Vagina (tissue), 2 donors: Measurements from ENCODE around the gene ADNP. TPM values are rescaled to one million over a fixed set of nuclear protein-coding genes. Genes with fewer than 3 reads are reported as not detected.

ENCODE experiments used
- DNase-seq, 2 donors: peaks; one replicate each; pipeline ENCODE4 v3.0.0-alpha.2; 2017; ENCODE audit errors: extremely low spot score in 2 of 2
- H3K27ac ChIP-seq: fragments of 200-600 bp; sonication (generic); one replicate; pipeline ENCODE4 v1.5.1; 2019
- H3K27me3 ChIP-seq: fragments of 200-600 bp; sonication (generic); one replicate; pipeline ENCODE4 v1.5.1; 2019
- H3K36me3 ChIP-seq, 2 donors: fragments of 200-600 bp; sonication (generic); one replicate each; pipeline ENCODE4 v1.5.1; 2017 to 2019
- H3K4me1 ChIP-seq: fragments of 200-600 bp; sonication (generic); one replicate; pipeline ENCODE4 v1.5.1; 2019
- H3K4me3 ChIP-seq, 2 donors: fragments of 200-600 bp; sonication (generic); 1 replicate in 1 of 2; 2 replicates in 1 of 2; pipeline ENCODE4 v1.5.1; 2016 to 2019
- H3K9me3 ChIP-seq: fragments of 200-600 bp; sonication (generic); one replicate; pipeline ENCODE4 v1.5.1; 2019
- POLR2A ChIP-seq, 2 donors: fragments of 450-650 bp; IDR thresholded peaks; one replicate each; pipeline ENCODE4 v1.6.1; 2017; ENCODE audit warnings: antibody characterized with exemption in 2 of 2, mild to moderate bottlenecking in 2 of 2, moderate library complexity in 2 of 2
- POLR2AphosphoS5 ChIP-seq, 2 donors: sonication (generic); formaldehyde crosslinking; IDR thresholded peaks; one replicate each; pipeline ENCODE4 v1.9.0; 2017; ENCODE audit warnings: antibody characterized with exemption in 2 of 2, mild to moderate bottlenecking in 2 of 2, low read depth in 1 of 2; ENCODE audit not compliant: insufficient read depth in 1 of 2
- intact Hi-C: fragments of 100-400 bp; cut with DNase I; formaldehyde crosslinking; loops from one replicate; pipeline ENCODE4 v1.15.1; 2023
- total RNA-seq: library from RNA; depleted of rRNA; stranded (reverse); fragments of >200 nt; gene quantifications from one replicate; pipeline ENCODE4 v1.2.3, GENCODE V29; 2016
- TF ChIP-seq, protein P1 (sequence below), 3 experiments: fragments of 450-650 bp in 2 of 3; fragments of 200-600 bp in 1 of 3; sonication (generic) in 1 of 3; IDR thresholded peaks; one replicate each; pipeline ENCODE4 v1.5.1; 2017 to 2019; ENCODE audit warnings: antibody characterized with exemption in 3 of 3, mild to moderate bottlenecking in 2 of 3, moderate library complexity in 2 of 3

ADNP gene
- total RNA-seq, 1 donor from 2014 or later, result 51.6 TPM

DNA sequence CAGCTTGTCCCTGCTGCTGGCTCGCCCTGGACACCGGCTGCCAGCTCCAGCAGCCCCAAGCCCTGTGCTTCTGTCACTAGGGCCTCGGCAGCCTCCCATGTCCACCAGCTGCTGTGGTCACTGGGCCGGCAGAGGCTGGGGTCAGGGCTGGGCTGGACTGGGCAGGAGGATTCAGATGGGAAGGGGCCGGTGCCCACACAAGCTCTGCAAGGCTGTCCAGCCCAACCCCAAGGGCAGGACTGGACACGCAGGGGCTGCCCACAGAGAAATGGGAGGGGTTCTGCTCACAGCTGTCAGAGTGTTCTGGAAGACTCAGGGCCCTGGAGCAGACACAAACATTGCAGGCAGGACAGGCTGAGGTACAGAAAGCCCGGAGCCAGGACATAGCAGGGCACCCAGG is 65.6 kb downstream of the ADNP start:
- H3K9me3 ChIP-seq, result no peaks in the 10 kb centered on the region
- TF ChIP-seq POLR2A (IDR thresholded peaks at IDR 0.05) (no peak), POLR2AphosphoS5 (IDR thresholded peaks at IDR 0.05; ENCODE audit: insufficient read depth in 1 of 2, low read depth in 1 of 2) (no peak)
- TF ChIP-seq, protein P1, sequence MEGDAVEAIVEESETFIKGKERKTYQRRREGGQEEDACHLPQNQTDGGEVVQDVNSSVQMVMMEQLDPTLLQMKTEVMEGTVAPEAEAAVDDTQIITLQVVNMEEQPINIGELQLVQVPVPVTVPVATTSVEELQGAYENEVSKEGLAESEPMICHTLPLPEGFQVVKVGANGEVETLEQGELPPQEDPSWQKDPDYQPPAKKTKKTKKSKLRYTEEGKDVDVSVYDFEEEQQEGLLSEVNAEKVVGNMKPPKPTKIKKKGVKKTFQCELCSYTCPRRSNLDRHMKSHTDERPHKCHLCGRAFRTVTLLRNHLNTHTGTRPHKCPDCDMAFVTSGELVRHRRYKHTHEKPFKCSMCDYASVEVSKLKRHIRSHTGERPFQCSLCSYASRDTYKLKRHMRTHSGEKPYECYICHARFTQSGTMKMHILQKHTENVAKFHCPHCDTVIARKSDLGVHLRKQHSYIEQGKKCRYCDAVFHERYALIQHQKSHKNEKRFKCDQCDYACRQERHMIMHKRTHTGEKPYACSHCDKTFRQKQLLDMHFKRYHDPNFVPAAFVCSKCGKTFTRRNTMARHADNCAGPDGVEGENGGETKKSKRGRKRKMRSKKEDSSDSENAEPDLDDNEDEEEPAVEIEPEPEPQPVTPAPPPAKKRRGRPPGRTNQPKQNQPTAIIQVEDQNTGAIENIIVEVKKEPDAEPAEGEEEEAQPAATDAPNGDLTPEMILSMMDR (IDR thresholded peaks at IDR 0.05), result no peak
- intact Hi-C loops, result no loop called here
- no peak overlapping the region for H3K27ac ChIP-seq
- no peak overlapping the region for H3K4me3 ChIP-seq
- DNase-seq, result no peak
- no peaks in the 10 kb centered on the region for H3K27me3 ChIP-seq
- no peaks in the 10 kb centered on the region for H3K4me1 ChIP-seq
- H3K36me3 ChIP-seq, result no peaks in the 10 kb centered on the region

DNA sequence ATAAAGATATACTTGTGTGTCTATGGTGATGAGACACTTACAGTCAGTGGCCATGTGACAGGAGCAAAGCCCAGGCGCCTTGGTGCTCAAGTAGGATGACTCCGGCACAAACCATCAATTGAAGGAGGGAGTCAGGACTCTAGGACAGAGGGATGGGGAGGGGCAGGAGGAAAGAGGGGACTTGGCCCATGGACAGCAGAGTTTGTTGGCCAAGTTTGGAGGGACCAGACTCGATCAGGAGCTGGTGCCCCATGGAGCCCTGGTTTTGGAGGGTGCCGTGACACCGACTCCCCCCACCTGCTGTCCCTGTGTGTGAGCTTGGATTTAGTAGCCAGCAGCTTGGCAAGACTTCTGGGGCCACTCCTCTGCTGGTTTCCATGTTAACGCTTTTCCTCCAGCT is 66.1 kb downstream of the ADNP start:
- no peaks in the 10 kb centered on the region for H3K27me3 ChIP-seq
- no peaks in the 10 kb centered on the region for H3K4me1 ChIP-seq
- no peak for DNase-seq
- no peak overlapping the region for H3K27ac ChIP-seq
- H3K36me3 ChIP-seq, result no peaks in the 10 kb centered on the region
- TF ChIP-seq POLR2AphosphoS5 (IDR thresholded peaks at IDR 0.05; ENCODE audit: insufficient read depth in 1 of 2, low read depth in 1 of 2), result no peak
- no peak for TF ChIP-seq POLR2A (IDR thresholded peaks at IDR 0.05)
- H3K4me3 ChIP-seq, result no peak overlapping the region
- intact Hi-C loops, result no loop called here
- no peaks in the 10 kb centered on the region for H3K9me3 ChIP-seq

DNA sequence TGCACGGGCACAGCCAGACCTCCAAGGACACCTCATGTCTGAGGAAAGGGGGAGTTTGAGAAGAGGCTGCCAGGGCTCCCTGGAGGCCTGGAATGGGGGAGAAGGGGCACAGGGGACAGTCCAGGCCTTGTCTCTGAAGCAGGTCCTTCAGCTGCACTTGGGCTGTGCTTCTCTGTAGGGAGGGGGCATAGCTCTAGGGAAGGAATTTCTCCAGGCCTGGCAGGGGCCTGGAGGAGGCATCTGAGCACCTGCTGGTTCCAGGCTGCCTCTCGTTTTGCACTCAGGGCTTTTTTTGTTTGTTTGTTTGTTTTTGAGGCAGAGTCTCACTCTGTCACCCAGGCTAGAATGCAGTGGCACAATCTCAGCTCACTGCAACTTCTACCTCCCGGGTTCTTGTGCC is 68.7 kb downstream of the ADNP start:
- intact Hi-C loops, result no loop called here

DNA sequence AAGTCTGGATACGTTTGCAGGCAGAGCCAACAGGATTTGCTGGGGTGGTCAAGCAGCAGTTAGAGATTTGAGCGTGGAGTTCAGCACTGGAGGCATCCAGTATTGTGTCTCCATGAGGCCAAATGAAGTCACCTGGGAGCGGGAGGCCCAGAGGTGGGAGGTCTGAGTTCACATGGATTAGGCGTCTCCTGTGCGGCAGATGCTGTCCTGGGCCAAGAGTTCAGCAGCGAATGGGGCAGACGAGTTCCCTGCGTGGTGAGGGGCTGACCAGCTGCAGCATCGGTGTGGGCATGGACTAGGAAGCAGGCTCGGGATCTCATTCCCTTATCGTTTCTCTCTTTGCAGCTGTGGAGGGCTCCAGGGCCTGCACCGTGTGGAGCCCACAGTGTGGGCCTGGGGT is 70.2 kb downstream of the ADNP start:
- TF ChIP-seq, protein P1 (IDR thresholded peaks at IDR 0.05), result no peak
- no peak for TF ChIP-seq POLR2AphosphoS5 (IDR thresholded peaks at IDR 0.05; ENCODE audit: insufficient read depth in 1 of 2, low read depth in 1 of 2)
- no peak for TF ChIP-seq POLR2A (IDR thresholded peaks at IDR 0.05)
- intact Hi-C loops, result no loop called here

More for the DNA sequence above, 68.7 kb downstream of the ADNP start:
- no peaks in the 10 kb centered on the region for H3K27me3 ChIP-seq
- TF ChIP-seq POLR2A (IDR thresholded peaks at IDR 0.05), result no peak
- TF ChIP-seq, protein P1 (IDR thresholded peaks at IDR 0.05), result no peak
- no peak for TF ChIP-seq POLR2AphosphoS5 (IDR thresholded peaks at IDR 0.05; ENCODE audit: insufficient read depth in 1 of 2, low read depth in 1 of 2)
- no peaks in the 10 kb centered on the region for H3K4me1 ChIP-seq
- no peak for DNase-seq
- no peaks in the 10 kb centered on the region for H3K9me3 ChIP-seq
- H3K27ac ChIP-seq, result no peak overlapping the region
- H3K36me3 ChIP-seq, result no peaks in the 10 kb centered on the region
- H3K4me3 ChIP-seq, result no peak overlapping the region

DNA sequence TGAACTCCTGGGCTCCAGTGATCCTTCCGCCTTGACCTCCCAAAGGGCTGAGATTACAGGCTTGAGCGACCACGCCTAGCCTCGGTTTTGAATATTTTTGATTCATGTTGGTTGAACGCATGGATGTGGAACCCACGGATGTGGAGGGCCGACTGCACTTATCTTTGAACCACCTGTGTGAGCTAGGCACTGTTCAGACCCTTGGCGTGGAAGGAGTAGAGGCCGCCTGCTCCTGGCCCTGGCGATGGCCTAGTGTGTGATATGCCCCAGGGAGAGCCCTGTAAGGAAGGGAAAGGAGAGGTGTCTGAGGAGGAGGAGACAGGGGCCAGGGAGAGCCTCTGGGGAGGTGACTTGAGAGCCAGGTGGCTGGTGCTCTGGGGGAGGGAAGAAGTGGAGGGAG is 72.1 kb downstream of the ADNP start:
- intact Hi-C loops, result no loop called here
- Histone ChIP-seq H3K4me1 (peaks cover 12% of the 10 kb centered on the region), H3K36me3 (no peaks in the 10 kb centered on the region), H3K27me3 (no peaks in the 10 kb centered on the region), H3K4me3 (no peak overlapping the region), H3K9me3 (no peaks in the 10 kb centered on the region), H3K27ac (no peak overlapping the region)
- no peak for DNase-seq
- TF ChIP-seq, protein P1 (IDR thresholded peaks at IDR 0.05), result no peak
- no peak for TF ChIP-seq POLR2A (IDR thresholded peaks at IDR 0.05)
- no peak for TF ChIP-seq POLR2AphosphoS5 (IDR thresholded peaks at IDR 0.05; ENCODE audit: insufficient read depth in 1 of 2, low read depth in 1 of 2)

More for the DNA sequence above, 70.2 kb downstream of the ADNP start:
- Histone ChIP-seq H3K4me1 (peaks cover 5% of the 10 kb centered on the region), H3K36me3 (no peaks in the 10 kb centered on the region), H3K9me3 (no peaks in the 10 kb centered on the region), H3K4me3 (no peak overlapping the region), H3K27ac (no peak overlapping the region), H3K27me3 (no peaks in the 10 kb centered on the region)
- no peak for DNase-seq
